Body of pancreas (tissue), 4 donors: ENCODE results near the gene GCC2. TPM values are rescaled to one million over a fixed set of nuclear protein-coding genes. Genes with fewer than 3 reads are reported as not detected.
A peak's percentile ranks its signal among the peaks of the same experiment; 100 is the strongest.
"Not testable (repeated sequence)": the region's sequence is repeated elsewhere in the genome, so short reads cannot be mapped to it uniquely, and the experiment has no call there.

Experiments used
- ATAC-seq: fragments of 150-250 bp; one replicate; pipeline ENCODE4 v1.9.1; 2016
- DNase-seq, 4 donors: peaks; one replicate each; pipeline ENCODE4 v3.0.0-alpha.2; 2019
- H3K27ac ChIP-seq, 4 donors: fragments of 200-600 bp; sonication (generic); 1 replicate in 3 of 4; 2 replicates in 1 of 4; pipeline versions ENCODE4 v1.5.1 to v1.6.1; 2016 to 2019; ENCODE audit warnings: mild to moderate bottlenecking in 1 of 4, mixed read lengths in 1 of 4, moderate library complexity in 1 of 4
- H3K27me3 ChIP-seq, 2 donors: fragments of 200-600 bp; sonication (generic); one replicate each; pipeline ENCODE4 v1.6.0; 2016; ENCODE audit warnings: mild to moderate bottlenecking in 1 of 2
- H3K36me3 ChIP-seq, 2 donors: fragments of 200-600 bp; sonication (generic); replicated peaks in 1 of 2; 2 replicates each; pipeline ENCODE4 v1.5.1; 2016; ENCODE audit warnings: low read depth in 2 of 2; ENCODE audit not compliant: insufficient read depth in 1 of 2
- H3K4me1 ChIP-seq: fragments of 200-600 bp; sonication (generic); one replicate; pipeline ENCODE4 v1.6.0; 2016
- H3K4me3 ChIP-seq, 2 donors: fragments of 200-600 bp; sonication (generic); 1 replicate in 1 of 2; 2 replicates in 1 of 2; pipeline ENCODE4 v1.5.1; 2016 to 2019
- H3K9me3 ChIP-seq, 3 donors: fragments of 200-600 bp; sonication (generic); 1 replicate in 2 of 3; 2 replicates in 1 of 3; pipeline ENCODE4 v1.5.1; 2016
- POLR2A ChIP-seq, 3 donors: fragments of 450-650 bp; IDR thresholded peaks; one replicate each; pipeline ENCODE4 v1.6.1; 2016; ENCODE audit warnings: antibody characterized with exemption in 3 of 3, mild to moderate bottlenecking in 2 of 3
- WGBS, 2 donors: methylation state at CpG; one replicate each; pipeline ENCODE4 v1.1.5; 2017; 5-methylcytosine and 5-hydroxymethylcytosine counted together
- intact Hi-C: fragments of 100-400 bp; cut with DNase I; formaldehyde crosslinking; loops from one replicate; pipeline ENCODE4 v1.15.1; 2023
- total RNA-seq, 2 donors: library from RNA; depleted of rRNA; stranded (reverse); fragments of >200 nt; gene quantifications; one replicate each; pipeline ENCODE4 v1.1.0, GENCODE V29; 2016
- TF ChIP-seq, protein P1 (sequence below), 7 experiments: fragments of 450-650 bp in 4 of 7; fragments of 200-600 bp in 3 of 7; sonication (generic) in 3 of 7; IDR thresholded peaks; one replicate each; pipeline ENCODE4 v1.5.1; 2016 to 2019; ENCODE audit warnings: antibody characterized with exemption in 7 of 7

Gene GCC2
- total RNA-seq, 2 donors from 2014 or later, result 29.6 to 75.5 TPM

DNA sequence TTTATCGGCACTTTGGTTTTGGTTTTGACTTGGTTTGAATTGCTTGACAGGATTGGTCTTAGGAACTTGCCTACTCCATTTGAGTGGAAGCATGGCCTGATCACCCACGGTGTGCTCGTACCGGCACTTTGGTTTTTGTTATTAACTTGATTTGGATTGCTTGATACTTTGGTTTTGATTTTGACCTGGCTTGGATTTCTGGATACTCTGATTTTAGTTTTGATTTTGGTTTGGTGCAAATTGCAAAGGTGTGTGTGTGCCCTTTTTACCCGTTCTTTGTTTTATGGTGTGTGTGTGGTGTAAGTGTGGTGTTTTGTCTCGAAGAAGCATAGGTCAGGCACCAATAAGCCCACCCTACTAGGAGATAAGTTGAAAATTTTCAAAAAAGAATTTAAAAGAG is 75.7 kb downstream of the GCC2 start:
- DNase-seq, result not testable (repeated sequence)
- 96 to 100% methylated on average over 3 to 5 of the region's 6 CpGs for WGBS, 2 donors

GRCh38 chr2:108525258-108525657 is 76.3 kb downstream of the GCC2 start:
- H3K9me3 ChIP-seq, ATAC-seq, DNase-seq, H3K4me1 ChIP-seq, H3K27me3 ChIP-seq, H3K36me3 ChIP-seq, H3K4me3 ChIP-seq, H3K27ac ChIP-seq, intact Hi-C loops: not testable (repeated sequence)

More for the DNA sequence above, 75.7 kb downstream of the GCC2 start:
- H3K27ac ChIP-seq, H3K4me3 ChIP-seq, H3K9me3 ChIP-seq, ATAC-seq, intact Hi-C loops, H3K27me3 ChIP-seq, H3K4me1 ChIP-seq, H3K36me3 ChIP-seq: not testable (repeated sequence)

- no peak for TF ChIP-seq POLR2A (IDR thresholded peaks at IDR 0.05)
- TF ChIP-seq, protein P1, sequence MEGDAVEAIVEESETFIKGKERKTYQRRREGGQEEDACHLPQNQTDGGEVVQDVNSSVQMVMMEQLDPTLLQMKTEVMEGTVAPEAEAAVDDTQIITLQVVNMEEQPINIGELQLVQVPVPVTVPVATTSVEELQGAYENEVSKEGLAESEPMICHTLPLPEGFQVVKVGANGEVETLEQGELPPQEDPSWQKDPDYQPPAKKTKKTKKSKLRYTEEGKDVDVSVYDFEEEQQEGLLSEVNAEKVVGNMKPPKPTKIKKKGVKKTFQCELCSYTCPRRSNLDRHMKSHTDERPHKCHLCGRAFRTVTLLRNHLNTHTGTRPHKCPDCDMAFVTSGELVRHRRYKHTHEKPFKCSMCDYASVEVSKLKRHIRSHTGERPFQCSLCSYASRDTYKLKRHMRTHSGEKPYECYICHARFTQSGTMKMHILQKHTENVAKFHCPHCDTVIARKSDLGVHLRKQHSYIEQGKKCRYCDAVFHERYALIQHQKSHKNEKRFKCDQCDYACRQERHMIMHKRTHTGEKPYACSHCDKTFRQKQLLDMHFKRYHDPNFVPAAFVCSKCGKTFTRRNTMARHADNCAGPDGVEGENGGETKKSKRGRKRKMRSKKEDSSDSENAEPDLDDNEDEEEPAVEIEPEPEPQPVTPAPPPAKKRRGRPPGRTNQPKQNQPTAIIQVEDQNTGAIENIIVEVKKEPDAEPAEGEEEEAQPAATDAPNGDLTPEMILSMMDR (IDR thresholded peaks at IDR 0.05), result no peak
- Histone ChIP-seq H3K27ac (no peak overlapping the region), H3K4me1 (peaks cover 21% of the 10 kb centered on the region), H3K9me3 (no peaks in the 10 kb centered on the region), H3K36me3 (no peaks in the 10 kb centered on the region), H3K4me3 (no peak overlapping the region), H3K27me3 (no peaks in the 10 kb centered on the region)
- 88 to 95% methylated on average over 5 of the region's 5 CpGs for WGBS, 2 donors
- ATAC-seq (no peak), DNase-seq (no peak)
- intact Hi-C loops, result no loop called here
Observed at GRCh38 chr2:108531674-108532055, 82.7 kb downstream of the GCC2 start.

DNA sequence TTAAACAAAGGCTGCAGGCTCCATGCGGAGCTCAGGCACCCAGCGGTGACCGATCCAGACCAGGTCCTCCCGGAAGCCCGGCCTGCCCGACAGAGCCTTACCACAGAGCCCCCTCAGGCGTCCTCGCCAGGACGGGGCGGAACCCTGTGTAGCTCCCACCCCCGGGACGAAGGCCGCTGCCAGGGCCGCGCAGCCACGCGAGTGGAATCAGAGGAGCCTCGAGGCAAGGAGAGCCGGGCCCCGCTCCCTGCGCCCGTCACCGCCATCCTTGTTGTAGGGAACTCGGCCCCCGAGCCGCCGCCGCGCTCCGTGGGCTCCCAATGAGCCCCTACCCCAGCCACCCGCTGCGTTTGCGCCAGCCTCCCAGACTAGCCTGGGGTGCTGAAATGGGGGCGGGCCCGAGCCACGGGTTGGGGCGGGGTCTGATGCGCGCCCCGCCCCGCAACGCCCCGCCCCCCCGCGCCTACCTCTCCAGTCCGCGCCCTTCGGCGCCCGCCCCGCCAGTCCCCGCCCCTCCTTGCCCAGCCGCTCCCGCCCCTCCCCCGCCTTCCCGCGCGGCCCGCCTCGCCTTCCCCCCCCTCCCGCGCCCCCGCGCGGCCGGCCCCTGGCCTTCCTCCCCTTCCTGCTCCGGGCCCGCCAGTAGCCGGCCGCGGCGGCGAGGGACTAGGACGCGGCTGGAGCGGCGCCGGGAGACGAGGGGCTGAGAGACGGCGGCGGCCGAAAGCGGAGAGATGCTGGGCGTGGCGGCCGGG is 85.0 kb downstream of the GCC2 start, which contains the start of gene LIMS1:
LIMS1 (plus strand) TSS at position 639 of the 752 bp plus-strand sequence; CDS start at position 732, 93 bp downstream.
- peak; percentile 81 to 92 (median 91) for TF ChIP-seq POLR2A (IDR thresholded peaks at IDR 0.05)
- TF ChIP-seq, protein P1 (IDR thresholded peaks at IDR 0.05), result peak in 2 of 7 experiments; percentile 17
- intact Hi-C loops, result no loop called here
- WGBS, 2 donors, result 0 to 3% methylated on average over 3 to 35 of the region's 87 CpGs

DNA sequence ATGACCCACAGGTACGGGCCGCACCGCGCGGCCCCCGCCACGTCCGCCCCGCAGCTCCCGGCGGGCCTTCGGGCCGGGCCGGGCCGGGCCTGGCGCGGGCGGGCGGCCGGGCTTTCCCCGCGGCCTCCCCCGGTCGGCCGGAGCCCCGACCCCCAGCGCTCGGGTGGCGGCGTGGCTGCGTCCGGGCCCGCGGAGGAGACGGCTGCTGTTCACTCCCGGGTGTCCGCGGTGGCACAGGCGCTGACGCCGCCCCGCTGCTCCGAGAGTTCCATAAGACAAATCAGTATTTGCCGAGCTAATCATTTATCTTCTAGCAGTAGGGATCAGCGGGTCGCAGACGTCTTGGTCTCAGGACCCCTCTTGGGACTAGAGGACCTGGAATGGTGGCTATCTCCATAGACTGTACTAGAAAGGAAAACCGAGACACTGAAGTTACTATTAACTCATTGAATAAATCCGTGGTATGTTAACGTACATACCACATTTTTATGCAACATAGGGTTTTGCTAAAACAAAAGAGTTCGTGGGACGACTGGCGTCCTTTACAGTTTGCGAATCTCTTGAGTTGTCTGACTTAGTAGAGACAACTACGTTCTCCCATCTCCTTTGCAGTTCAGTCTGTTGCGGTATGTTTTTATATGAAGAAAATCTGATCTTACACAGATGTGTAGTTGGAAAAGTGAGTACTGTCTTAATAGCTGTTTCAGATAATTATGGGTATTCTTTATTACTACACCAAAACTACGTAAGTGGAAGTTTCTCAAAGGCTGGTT is 85.8 kb downstream of the GCC2 start:
- peaks cover 23% of the 10 kb centered on the region for H3K4me1 ChIP-seq
- intact Hi-C loops, result no loop called here
- WGBS, 2 donors, result 0 to 2% methylated on average over 13 to 57 of the region's 57 CpGs
- peak; percentile 44 to 55 (median 50) for DNase-seq
- H3K27ac ChIP-seq, result peak overlapping the region; percentile 91 to 99 (median 98)
- TF ChIP-seq, protein P1 (IDR thresholded peaks at IDR 0.05), result no peak
- TF ChIP-seq POLR2A (IDR thresholded peaks at IDR 0.05), result peak in 1 of 3 donors; percentile 6
- peak; percentile 41 for ATAC-seq
- H3K36me3 ChIP-seq, result no peaks in the 10 kb centered on the region
- no peaks in the 10 kb centered on the region for H3K9me3 ChIP-seq
- peak overlapping the region; percentile 33 to 57 for H3K4me3 ChIP-seq
- H3K27me3 ChIP-seq, result no peaks in the 10 kb centered on the region

More for the DNA sequence above, 85.0 kb downstream of the GCC2 start, which contains the start of gene LIMS1:
- DNase-seq (peak; percentile 92 to 95 (median 94)), ATAC-seq (peak; percentile 94)
- H3K27me3 ChIP-seq, result no peaks in the 10 kb centered on the region
- H3K9me3 ChIP-seq, result no peaks in the 10 kb centered on the region
- H3K27ac ChIP-seq, result peak within 1 kb of the TSS; percentile 91 to 99 (median 98)
- no peaks in the 10 kb centered on the region for H3K36me3 ChIP-seq
- H3K4me1 ChIP-seq, result peaks cover 23% of the 10 kb centered on the region
- peak within 1 kb of the TSS; percentile 35 to 58 for H3K4me3 ChIP-seq
